Skeletal muscle satellite cell (primary cell): ENCODE data around the gene STK32C.

Experiments
- H3K27me3 ChIP-seq: 2 replicates; pipeline ENCODE4 v1.7.0; 2013; ENCODE audit warnings: low read length; ENCODE audit not compliant: control insufficient read depth, insufficient read depth
- H3K36me3 ChIP-seq: 2 replicates; pipeline ENCODE4 v1.7.0; 2013; ENCODE audit warnings: mild to moderate bottlenecking, control low read depth, low read length; ENCODE audit not compliant: insufficient read depth
- H3K4me1 ChIP-seq: 2 replicates; pipeline ENCODE4 v1.7.0; 2013; ENCODE audit warnings: low read length; ENCODE audit not compliant: control insufficient read depth, insufficient read depth
- H3K4me2 ChIP-seq: 2 replicates; pipeline ENCODE4 v1.7.0; 2013; ENCODE audit warnings: mild to moderate bottlenecking, low read length
- H3K4me3 ChIP-seq: 2 replicates; pipeline ENCODE4 v1.7.0; 2013; ENCODE audit warnings: low read length
- H3K9ac ChIP-seq: 2 replicates; pipeline ENCODE4 v1.7.0; 2013; ENCODE audit warnings: mild to moderate bottlenecking, low read depth, low read length, moderate library complexity
- H3K9me3 ChIP-seq: replicated peaks from 2 replicates; pipeline ENCODE4 v1.7.0; 2013; ENCODE audit warnings: mild to moderate bottlenecking, control low read depth, low read length

The STK32C gene

DNA sequence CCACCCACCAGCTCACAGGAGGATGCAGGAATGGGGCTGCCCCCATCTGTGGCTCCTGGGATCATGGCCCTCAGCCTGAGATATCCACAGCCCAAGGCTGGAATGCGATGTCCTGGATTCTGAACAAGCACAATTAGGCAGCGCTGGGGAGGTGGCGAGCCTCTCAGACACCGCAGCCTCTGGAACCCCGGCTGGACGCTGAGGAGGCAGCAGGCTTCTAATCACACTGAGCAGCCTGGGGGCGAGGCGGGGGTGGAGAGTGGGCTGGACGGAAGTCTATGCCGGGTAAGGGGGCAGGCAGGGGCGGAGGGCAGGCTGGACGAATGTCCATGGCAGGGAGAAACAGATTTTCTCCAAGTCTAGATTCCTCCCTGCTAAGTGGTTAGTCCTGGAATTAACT, 64.6 kb downstream of the STK32C start:
- H3K4me2 ChIP-seq, result no peak overlapping the region
- H3K9ac ChIP-seq, result no peak overlapping the region
- no peaks in the 10 kb centered on the region for H3K9me3 ChIP-seq
- peaks cover 8% of the 10 kb centered on the region for H3K4me1 ChIP-seq
- H3K27me3 ChIP-seq, result peaks cover 11% of the 10 kb centered on the region
- no peaks in the 10 kb centered on the region for H3K36me3 ChIP-seq
- H3K4me3 ChIP-seq, result no peak overlapping the region

GRCh38 chr10:132242103-132242840, 65.5 kb downstream of the STK32C start:
- Histone ChIP-seq H3K4me1 (peaks cover 3% of the 10 kb centered on the region), H3K4me2 (no peak overlapping the region), H3K36me3 (no peaks in the 10 kb centered on the region), H3K9ac (no peak overlapping the region), H3K9me3 (no peaks in the 10 kb centered on the region), H3K27me3 (peaks cover 11% of the 10 kb centered on the region), H3K4me3 (no peak overlapping the region)

DNA sequence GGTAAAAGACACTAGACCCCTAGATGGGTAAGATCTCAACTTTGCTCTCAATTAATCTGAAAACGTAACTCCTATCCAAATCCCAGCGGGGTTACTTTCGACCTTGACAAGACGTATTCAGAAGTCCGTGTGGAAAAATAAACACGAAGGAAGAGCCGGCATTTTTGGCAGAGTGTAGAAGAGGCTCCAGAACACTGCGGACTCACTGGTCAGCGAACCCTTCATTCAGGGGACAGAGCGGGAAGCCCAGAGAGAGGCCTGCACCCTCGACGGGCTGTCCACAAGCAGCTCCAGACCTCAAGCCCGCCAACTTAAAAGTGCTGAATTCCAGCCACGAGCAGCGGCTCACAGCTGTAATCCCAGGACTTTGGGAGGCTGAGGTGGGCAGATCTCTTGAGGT, 66.3 kb downstream of the STK32C start:
- no peak overlapping the region for H3K9ac ChIP-seq
- H3K9me3 ChIP-seq, result no peaks in the 10 kb centered on the region
- no peak overlapping the region for H3K4me2 ChIP-seq
- peaks cover 11% of the 10 kb centered on the region for H3K27me3 ChIP-seq
- no peak overlapping the region for H3K4me3 ChIP-seq
- peaks cover 3% of the 10 kb centered on the region for H3K4me1 ChIP-seq
- no peaks in the 10 kb centered on the region for H3K36me3 ChIP-seq

- no peak overlapping the region for H3K9ac ChIP-seq
- no peaks in the 10 kb centered on the region for H3K36me3 ChIP-seq
Measured at GRCh38 chr10:132241086-132241485, 66.7 kb downstream of the STK32C start.

GRCh38 chr10:132240581-132240980, 67.2 kb downstream of the STK32C start:
- Histone ChIP-seq H3K36me3 (no peaks in the 10 kb centered on the region), H3K9me3 (no peaks in the 10 kb centered on the region), H3K4me1 (peaks cover 3% of the 10 kb centered on the region), H3K27me3 (peaks cover 11% of the 10 kb centered on the region), H3K9ac (no peak overlapping the region), H3K4me3 (no peak overlapping the region), H3K4me2 (no peak overlapping the region)

More at GRCh38 chr10:132241086-132241485, 66.7 kb downstream of the STK32C start:
- Histone ChIP-seq H3K9me3 (no peaks in the 10 kb centered on the region), H3K4me2 (no peak overlapping the region), H3K27me3 (peaks cover 11% of the 10 kb centered on the region), H3K4me1 (peaks cover 3% of the 10 kb centered on the region), H3K4me3 (no peak overlapping the region)

- Histone ChIP-seq H3K4me2 (no peak overlapping the region), H3K4me3 (no peak overlapping the region), H3K4me1 (peaks cover 3% of the 10 kb centered on the region), H3K36me3 (no peaks in the 10 kb centered on the region), H3K27me3 (peaks cover 11% of the 10 kb centered on the region), H3K9ac (no peak overlapping the region), H3K9me3 (no peaks in the 10 kb centered on the region)
Measured at GRCh38 chr10:132240156-132240555, 67.6 kb downstream of the STK32C start.

DNA sequence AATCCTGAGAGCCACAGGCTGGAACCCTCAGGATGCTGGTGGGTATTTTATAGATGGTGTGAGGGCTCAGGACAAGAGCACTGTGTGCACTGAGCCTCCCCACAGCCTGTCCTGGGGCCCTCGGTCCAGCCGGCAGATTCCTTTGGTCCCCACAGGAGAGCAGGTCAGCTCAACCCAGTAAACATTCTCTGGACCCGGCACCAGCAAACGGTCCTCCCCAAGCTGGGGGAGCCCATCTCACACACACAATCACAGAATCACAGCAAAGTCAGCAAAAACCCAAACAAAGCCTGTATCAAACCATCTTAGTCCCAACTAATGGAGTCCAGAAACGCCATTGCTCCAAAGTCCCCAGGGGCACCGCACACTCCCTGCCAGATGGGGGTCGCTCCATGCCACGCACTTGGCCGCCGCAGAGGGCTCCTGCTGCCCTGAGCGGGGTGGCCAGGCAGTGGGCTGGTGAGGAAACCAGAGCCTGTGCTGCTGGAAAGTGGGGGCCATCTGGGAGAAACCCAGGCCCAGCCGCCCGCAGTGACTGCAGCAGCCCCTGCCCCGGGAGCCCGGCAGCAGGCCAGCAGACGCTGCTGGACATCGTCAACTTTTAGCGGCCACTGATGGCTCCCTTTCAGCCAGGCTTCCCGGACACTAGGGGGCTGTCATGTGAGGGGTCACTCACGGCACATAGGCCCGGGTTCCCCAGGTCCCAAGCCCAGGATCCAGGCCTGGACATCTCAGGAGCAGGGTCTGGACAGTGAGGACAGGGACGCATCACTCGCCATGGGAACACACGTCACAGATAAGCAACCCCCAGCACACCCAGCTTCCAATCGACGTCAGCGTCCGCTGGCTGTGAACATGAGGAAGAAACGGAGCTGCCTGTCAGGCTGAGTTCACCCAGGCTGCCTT, 68.4 kb downstream of the STK32C start:
- Histone ChIP-seq H3K9ac (no peak overlapping the region), H3K27me3 (peaks cover 11% of the 10 kb centered on the region), H3K4me2 (no peak overlapping the region)

GRCh38 chr10:132238371-132239125, 69.2 kb downstream of the STK32C start:
- no peaks in the 10 kb centered on the region for H3K9me3 ChIP-seq
- no peak overlapping the region for H3K4me2 ChIP-seq
- no peak overlapping the region for H3K9ac ChIP-seq
- H3K36me3 ChIP-seq, result no peaks in the 10 kb centered on the region
- H3K27me3 ChIP-seq, result peaks cover 11% of the 10 kb centered on the region
- H3K4me1 ChIP-seq, result peaks cover 3% of the 10 kb centered on the region
- no peak overlapping the region for H3K4me3 ChIP-seq

More for the DNA sequence above, 68.4 kb downstream of the STK32C start:
- Histone ChIP-seq H3K36me3 (no peaks in the 10 kb centered on the region), H3K4me3 (no peak overlapping the region), H3K9me3 (no peaks in the 10 kb centered on the region), H3K4me1 (peaks cover 3% of the 10 kb centered on the region)

GRCh38 chr10:132237871-132238270, 69.9 kb downstream of the STK32C start:
- Histone ChIP-seq H3K4me1 (peaks cover 5% of the 10 kb centered on the region), H3K4me2 (no peak overlapping the region), H3K36me3 (no peaks in the 10 kb centered on the region), H3K4me3 (no peak overlapping the region), H3K9me3 (no peaks in the 10 kb centered on the region), H3K9ac (no peak overlapping the region), H3K27me3 (peaks cover 11% of the 10 kb centered on the region)

DNA sequence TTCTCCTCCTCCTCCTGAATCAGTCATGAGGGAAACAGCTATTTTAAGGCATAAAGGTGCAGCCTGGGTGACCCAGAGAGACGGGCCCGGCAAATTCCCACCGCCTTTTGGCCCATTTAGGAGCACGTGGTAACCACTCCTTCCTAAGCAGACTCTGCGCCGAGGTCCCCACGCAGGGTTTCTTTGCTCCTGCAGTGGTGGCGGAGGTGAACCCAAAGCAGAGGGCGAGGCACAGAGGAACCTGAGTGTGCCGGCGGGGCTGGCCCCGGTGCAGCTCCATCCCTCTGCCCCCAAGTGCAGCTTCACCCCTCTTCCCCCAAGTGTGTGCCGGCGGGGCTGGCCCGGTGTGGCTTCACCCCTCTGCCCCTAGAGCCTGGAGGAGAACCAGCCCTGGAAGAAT, 70.4 kb downstream of the STK32C start:
- H3K4me3 ChIP-seq, result no peak overlapping the region
- no peaks in the 10 kb centered on the region for H3K9me3 ChIP-seq
- H3K4me1 ChIP-seq, result peaks cover 6% of the 10 kb centered on the region
- no peak overlapping the region for H3K9ac ChIP-seq
- no peaks in the 10 kb centered on the region for H3K36me3 ChIP-seq
- no peak overlapping the region for H3K4me2 ChIP-seq
- H3K27me3 ChIP-seq, result peaks cover 11% of the 10 kb centered on the region

DNA sequence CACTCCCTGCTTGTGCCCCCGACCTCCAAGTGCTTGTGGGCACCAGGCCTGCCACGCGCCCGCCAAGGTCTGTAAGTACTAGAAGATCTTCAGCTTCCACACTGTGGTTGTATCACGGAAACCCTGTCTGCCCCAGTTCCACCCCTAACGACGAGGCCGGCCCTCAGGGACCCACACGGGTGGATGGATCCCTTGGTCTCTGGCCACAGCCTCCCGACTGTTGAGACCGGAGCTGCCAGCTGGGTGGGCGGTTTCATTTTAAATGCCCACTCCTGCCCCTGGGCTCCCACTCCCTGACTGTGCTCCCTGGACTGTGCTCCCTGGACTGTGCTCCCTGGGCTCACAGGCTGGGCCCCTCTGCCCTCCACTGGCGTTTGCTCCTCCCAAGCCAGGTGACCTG, 70.9 kb downstream of the STK32C start:
- Histone ChIP-seq H3K9me3 (no peaks in the 10 kb centered on the region), H3K36me3 (no peaks in the 10 kb centered on the region), H3K4me1 (peaks cover 6% of the 10 kb centered on the region), H3K4me3 (no peak overlapping the region), H3K4me2 (no peak overlapping the region), H3K27me3 (peaks cover 11% of the 10 kb centered on the region), H3K9ac (no peak overlapping the region)
